H1 (cell line): ENCODE results near the gene DNAJC24.

Experiments
- CEBPB ChIP-seq: IDR thresholded peaks from 2 replicates; pipeline ENCODE4 v1.6.1; 2012; ENCODE audit warnings: low read depth, low read length
- CTCF ChIP-seq, 3 experiments: IDR thresholded peaks; 1 replicate in 2 of 3; 2 replicates in 1 of 3; pipeline versions ENCODE4 v1.5.1 to v1.6.1; 2011; ENCODE audit warnings: low read length in 3 of 3, mild to moderate bottlenecking in 3 of 3, inconsistent platforms in 2 of 3, low read depth in 1 of 3, moderate library complexity in 1 of 3; ENCODE audit not compliant: insufficient read depth in 1 of 3; ENCODE audit errors: control extremely low read depth in 1 of 3
- EP300 ChIP-seq, 2 experiments: IDR thresholded peaks; 1 replicate in 1 of 2; 2 replicates in 1 of 2; pipeline ENCODE4 v1.6.1; 2011 to 2012; ENCODE audit warnings: low read depth in 2 of 2, low read length in 2 of 2, mild to moderate bottlenecking in 2 of 2, borderline replicate concordance in 1 of 2, inconsistent platforms in 1 of 2, moderate library complexity in 1 of 2
- EZH2 ChIP-seq: fragments of 200-600 bp; sonication (generic); IDR thresholded peaks from 2 replicates; pipeline ENCODE4 v1.7.1; 2012; ENCODE audit warnings: low read depth, mild to moderate bottlenecking, moderate library complexity, low read length, inconsistent platforms; ENCODE audit not compliant: severe bottlenecking
- GABPA ChIP-seq: IDR thresholded peaks from 2 replicates; pipeline ENCODE4 v1.6.1; 2011; ENCODE audit warnings: mild to moderate bottlenecking, low read length, moderate library complexity, borderline replicate concordance; ENCODE audit not compliant: insufficient read depth
- HDAC2 ChIP-seq, 2 experiments: fragments of 300-600 bp in 1 of 2; sonication (generic) in 1 of 2; IDR thresholded peaks; 2 replicates each; pipeline ENCODE4 v1.6.1; 2011 to 2012; ENCODE audit warnings: low read depth in 2 of 2, low read length in 2 of 2, mild to moderate bottlenecking in 2 of 2, moderate library complexity in 2 of 2, borderline replicate concordance in 1 of 2, inconsistent platforms in 1 of 2
- MAX ChIP-seq: IDR thresholded peaks from 2 replicates; pipeline ENCODE4 v1.6.1; 2012; ENCODE audit warnings: inconsistent platforms
- SIN3A ChIP-seq, 2 experiments: IDR thresholded peaks in 1 of 2; conservative IDR thresholded peaks in 1 of 2; 2 replicates each; pipeline ENCODE4 v1.6.1; 2011 to 2012; ENCODE audit warnings: low read length in 2 of 2, improper control_type of control experiment in 1 of 2, low read depth in 1 of 2, mild to moderate bottlenecking in 1 of 2
- SP1 ChIP-seq: IDR thresholded peaks from 2 replicates; pipeline ENCODE4 v1.6.1; 2011; ENCODE audit warnings: low read depth, low read length
- TF ChIP-seq, protein P1 (sequence below): IDR thresholded peaks from 2 replicates; pipeline ENCODE4 v1.6.1; 2012; ENCODE audit warnings: low read length, inconsistent platforms
- TF ChIP-seq, protein P2 (sequence below): IDR thresholded peaks from 2 replicates; pipeline ENCODE4 v1.6.1; 2011; ENCODE audit warnings: low read length, improper control_type of control experiment

DNA sequence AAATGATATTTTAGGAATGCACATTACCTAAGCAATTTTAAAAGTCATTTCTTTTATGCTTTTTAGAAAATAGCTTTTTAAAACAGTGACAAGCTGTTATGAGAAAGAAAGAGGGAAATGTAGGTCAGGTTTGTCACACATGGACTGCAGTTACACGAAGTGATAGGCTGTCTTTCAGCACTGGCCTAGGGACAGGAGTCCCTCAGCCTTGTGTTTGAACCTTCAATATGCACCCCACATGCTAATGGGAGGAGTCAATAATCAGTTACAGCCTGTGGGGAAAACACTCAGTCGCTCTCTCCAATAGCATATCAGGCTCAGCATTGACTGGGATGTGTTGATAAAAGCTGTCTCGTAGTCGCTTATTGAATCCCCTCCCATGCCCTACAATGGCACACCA is 45.8 kb downstream of the DNAJC24 start:
- TF ChIP-seq EZH2: no peak
- TF ChIP-seq, protein P1, sequence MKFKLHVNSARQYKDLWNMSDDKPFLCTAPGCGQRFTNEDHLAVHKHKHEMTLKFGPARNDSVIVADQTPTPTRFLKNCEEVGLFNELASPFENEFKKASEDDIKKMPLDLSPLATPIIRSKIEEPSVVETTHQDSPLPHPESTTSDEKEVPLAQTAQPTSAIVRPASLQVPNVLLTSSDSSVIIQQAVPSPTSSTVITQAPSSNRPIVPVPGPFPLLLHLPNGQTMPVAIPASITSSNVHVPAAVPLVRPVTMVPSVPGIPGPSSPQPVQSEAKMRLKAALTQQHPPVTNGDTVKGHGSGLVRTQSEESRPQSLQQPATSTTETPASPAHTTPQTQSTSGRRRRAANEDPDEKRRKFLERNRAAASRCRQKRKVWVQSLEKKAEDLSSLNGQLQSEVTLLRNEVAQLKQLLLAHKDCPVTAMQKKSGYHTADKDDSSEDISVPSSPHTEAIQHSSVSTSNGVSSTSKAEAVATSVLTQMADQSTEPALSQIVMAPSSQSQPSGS: no peak
- no peak for TF ChIP-seq CTCF (IDR thresholded peaks at IDR 0.05; ENCODE audit: control extremely low read depth in 1 of 3, insufficient read depth in 1 of 3, low read depth in 1 of 3, low read length in 3 of 3)
- TF ChIP-seq GABPA: no peak
- TF ChIP-seq, protein P2, sequence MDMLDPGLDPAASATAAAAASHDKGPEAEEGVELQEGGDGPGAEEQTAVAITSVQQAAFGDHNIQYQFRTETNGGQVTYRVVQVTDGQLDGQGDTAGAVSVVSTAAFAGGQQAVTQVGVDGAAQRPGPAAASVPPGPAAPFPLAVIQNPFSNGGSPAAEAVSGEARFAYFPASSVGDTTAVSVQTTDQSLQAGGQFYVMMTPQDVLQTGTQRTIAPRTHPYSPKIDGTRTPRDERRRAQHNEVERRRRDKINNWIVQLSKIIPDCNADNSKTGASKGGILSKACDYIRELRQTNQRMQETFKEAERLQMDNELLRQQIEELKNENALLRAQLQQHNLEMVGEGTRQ: no peak
- no peak for TF ChIP-seq CEBPB
- no peak for TF ChIP-seq SIN3A (conservative IDR thresholded peaks at IDR 0.05 in 1 of 2, IDR thresholded peaks at IDR 0.05 in 1 of 2; ENCODE audit: low read depth in 1 of 2, low read length in 2 of 2)
- TF ChIP-seq SP1: no peak
- no peak for TF ChIP-seq MAX
- no peak for TF ChIP-seq HDAC2 (IDR thresholded peaks at IDR 0.05; ENCODE audit: borderline replicate concordance in 1 of 2, low read depth in 2 of 2, low read length in 2 of 2)
- TF ChIP-seq EP300 (IDR thresholded peaks at IDR 0.05; ENCODE audit: borderline replicate concordance in 1 of 2, low read depth in 2 of 2, low read length in 2 of 2): no peak
